Renal cortex interstitium (tissue), 11 donors: ENCODE measurements around the gene ACSL5. TPM values are rescaled to one million over a fixed set of nuclear protein-coding genes. Genes with fewer than 3 reads are reported as not detected.

Experiments
- DNase-seq, 11 donors: peaks; one replicate each; pipeline ENCODE4 v3.0.0-alpha.2; 2013; ENCODE audit warnings: low read depth in 9 of 11, low spot score in 4 of 11; ENCODE audit errors: extremely low read depth in 1 of 11
- polyA plus RNA-seq, 3 donors: library from polyadenylated mRNA; unstranded; fragments of 120-200 nt; gene quantifications; one replicate each; pipeline ENCODE4 v1.2.1, GENCODE V29; 2013; ENCODE audit not compliant: insufficient read length in 3 of 3

The ACSL5 gene
- polyA plus RNA-seq, 3 donors: 4.3 to 5.7 (median 4.7) TPM

- DNase-seq: no peak
Observed at GRCh38 chr10:112347709-112348671, 25.9 kb upstream of the ACSL5 start.

- no peak for DNase-seq
Observed at GRCh38 chr10:112348759-112349158, 25.2 kb upstream of the ACSL5 start.

- no peak for DNase-seq
Observed at GRCh38 chr10:112349521-112350085, 24.3 kb upstream of the ACSL5 start.

- no peak for DNase-seq
Observed at GRCh38 chr10:112351146-112351545, 22.8 kb upstream of the ACSL5 start.

GRCh38 chr10:112352044-112352443 is 21.9 kb upstream of the ACSL5 start:
- DNase-seq: no peak

- no peak for DNase-seq
Observed at GRCh38 chr10:112353046-112353445, 20.9 kb upstream of the ACSL5 start.

- no peak for DNase-seq
Observed at GRCh38 chr10:112356686-112357085, 17.2 kb upstream of the ACSL5 start.

- DNase-seq: no peak
Observed at GRCh38 chr10:112359606-112360307, 14.2 kb upstream of the ACSL5 start.

GRCh38 chr10:112360308-112361270 is 13.3 kb upstream of the ACSL5 start:
- no peak for DNase-seq

GRCh38 chr10:112361951-112362751 is 11.8 kb upstream of the ACSL5 start:
- DNase-seq: peak in 10 of 11 donors; percentile 7 to 37 (median 24)

GRCh38 chr10:112362833-112363232 is 11.1 kb upstream of the ACSL5 start:
- no peak for DNase-seq

GRCh38 chr10:112363696-112364688 is 9.9 kb upstream of the ACSL5 start:
- no peak for DNase-seq

- DNase-seq: no peak
Observed at GRCh38 chr10:112365014-112365432, 8.9 kb upstream of the ACSL5 start.

- DNase-seq: no peak
Observed at GRCh38 chr10:112365451-112365850, 8.5 kb upstream of the ACSL5 start.

- no peak for DNase-seq
Observed at GRCh38 chr10:112366992-112367391, 6.9 kb upstream of the ACSL5 start.

- DNase-seq: no peak
Observed at GRCh38 chr10:112367516-112367915, 6.4 kb upstream of the ACSL5 start.
